ENCODE measurements around the gene TXNDC8. TPM values are rescaled to one million over a fixed set of nuclear protein-coding genes. Genes with fewer than 3 reads are reported as not detected.
"Not testable (repeated sequence)": the region's sequence is repeated elsewhere in the genome, so short reads cannot be mapped to it uniquely, and the experiment has no call there.

Gene TXNDC8
- not detected in 2 replicates for total RNA-seq (2014; rRNA removed; shearing (Covaris generic); ENCODE audit: low replicate concordance)

- H3K79me2 ChIP-seq (ENCODE audit: low read length), result no peaks in the 10 kb centered on the region
- no peak within 1 kb of the TSS for H3K4me2 ChIP-seq (ENCODE audit: low read depth, low read length, poor library complexity, severe bottlenecking)
- H3K4me1 ChIP-seq (ENCODE audit: low read length), result no peaks in the 10 kb centered on the region
- no peaks in the 10 kb centered on the region for H3K9me3 ChIP-seq (ENCODE audit: low read length)
- no peaks in the 10 kb centered on the region for H3K36me3 ChIP-seq (ENCODE audit: insufficient read depth, low read length)
- no peaks in the 10 kb centered on the region for H3K27me3 ChIP-seq (ENCODE audit: low read length)
- DNase-seq, result no peak
- H2AFZ ChIP-seq (ENCODE audit: low read length), result no peak within 1 kb of the TSS
- no peak within 1 kb of the TSS for H3K27ac ChIP-seq (ENCODE audit: low read length)
- H3K4me3 ChIP-seq (ENCODE audit: low read length), result no peak within 1 kb of the TSS
- H3K9me2 ChIP-seq (replicated peaks; ENCODE audit: insufficient read depth, low read length), result no peaks in the 10 kb centered on the region
- H3K9ac ChIP-seq (ENCODE audit: low read length), result no peak within 1 kb of the TSS
- H4K20me1 ChIP-seq (ENCODE audit: insufficient read depth, low read depth, low read length), result no peaks in the 10 kb centered on the region
Observed at GRCh38 chr9:110337727-110338126, at the start of gene TXNDC8. Gene TXNDC8 (minus strand): TSS chr9:110337863.

- Histone ChIP-seq H3K4me3 (ENCODE audit: low read length) (no peak overlapping the region), H3K36me3 (ENCODE audit: insufficient read depth, low read length) (no peaks in the 10 kb centered on the region), H2AFZ (ENCODE audit: low read length) (no peak overlapping the region), H4K20me1 (ENCODE audit: insufficient read depth, low read depth, low read length) (no peaks in the 10 kb centered on the region), H3K27me3 (ENCODE audit: low read length) (no peaks in the 10 kb centered on the region), H3K9me2 (replicated peaks; ENCODE audit: insufficient read depth, low read length) (no peaks in the 10 kb centered on the region), H3K9me3 (ENCODE audit: low read length) (no peaks in the 10 kb centered on the region), H3K79me2 (ENCODE audit: low read length) (no peaks in the 10 kb centered on the region), H3K4me1 (ENCODE audit: low read length) (no peaks in the 10 kb centered on the region), H3K9ac (ENCODE audit: low read length) (no peak overlapping the region), H3K27ac (ENCODE audit: low read length) (no peak overlapping the region), H3K4me2 (ENCODE audit: low read depth, low read length, poor library complexity, severe bottlenecking) (no peak overlapping the region)
- no peak for DNase-seq
Observed at GRCh38 chr9:110383491-110383890, 45.8 kb upstream of the TXNDC8 start.

- Histone ChIP-seq H3K36me3 (ENCODE audit: insufficient read depth, low read length) (no peaks in the 10 kb centered on the region), H3K27ac (ENCODE audit: low read length) (no peak overlapping the region), H3K4me2 (ENCODE audit: low read depth, low read length, poor library complexity, severe bottlenecking) (no peak overlapping the region), H3K4me1 (ENCODE audit: low read length) (no peaks in the 10 kb centered on the region), H4K20me1 (ENCODE audit: insufficient read depth, low read depth, low read length) (no peaks in the 10 kb centered on the region), H2AFZ (ENCODE audit: low read length) (no peak overlapping the region), H3K4me3 (ENCODE audit: low read length) (no peak overlapping the region), H3K9me2 (replicated peaks; ENCODE audit: insufficient read depth, low read length) (no peaks in the 10 kb centered on the region), H3K79me2 (ENCODE audit: low read length) (no peaks in the 10 kb centered on the region), H3K9me3 (ENCODE audit: low read length) (no peaks in the 10 kb centered on the region), H3K27me3 (ENCODE audit: low read length) (no peaks in the 10 kb centered on the region), H3K9ac (ENCODE audit: low read length) (no peak overlapping the region)
- no peak for DNase-seq
Observed at GRCh38 chr9:110382731-110383130, 45.1 kb upstream of the TXNDC8 start.

GRCh38 chr9:110371411-110372007 lies 33.8 kb upstream of the TXNDC8 start:
- H3K9me3 ChIP-seq (ENCODE audit: low read length), result no peaks in the 10 kb centered on the region
- no peaks in the 10 kb centered on the region for H3K79me2 ChIP-seq (ENCODE audit: low read length)
- H4K20me1 ChIP-seq (ENCODE audit: insufficient read depth, low read depth, low read length), result no peaks in the 10 kb centered on the region
- H3K4me3 ChIP-seq (ENCODE audit: low read length), result no peak overlapping the region
- H3K4me1 ChIP-seq (ENCODE audit: low read length), result no peaks in the 10 kb centered on the region
- H3K27ac ChIP-seq (ENCODE audit: low read length), result no peak overlapping the region
- no peaks in the 10 kb centered on the region for H3K27me3 ChIP-seq (ENCODE audit: low read length)
- H3K36me3 ChIP-seq (ENCODE audit: insufficient read depth, low read length), result no peaks in the 10 kb centered on the region
- no peak overlapping the region for H3K4me2 ChIP-seq (ENCODE audit: low read depth, low read length, poor library complexity, severe bottlenecking)
- H2AFZ ChIP-seq (ENCODE audit: low read length), result no peak overlapping the region
- no peak overlapping the region for H3K9ac ChIP-seq (ENCODE audit: low read length)
- H3K9me2 ChIP-seq (replicated peaks; ENCODE audit: insufficient read depth, low read length), result no peaks in the 10 kb centered on the region
- DNase-seq, result no peak

GRCh38 chr9:110370315-110370714 lies 32.7 kb upstream of the TXNDC8 start:
- no peaks in the 10 kb centered on the region for H3K79me2 ChIP-seq (ENCODE audit: low read length)
- H3K27ac ChIP-seq (ENCODE audit: low read length), result no peak overlapping the region
- DNase-seq, result no peak

GRCh38 chr9:110364451-110364850 lies 26.8 kb upstream of the TXNDC8 start:
- H4K20me1 ChIP-seq (ENCODE audit: insufficient read depth, low read depth, low read length), result no peaks in the 10 kb centered on the region
- no peaks in the 10 kb centered on the region for H3K9me3 ChIP-seq (ENCODE audit: low read length)
- H3K9ac ChIP-seq (ENCODE audit: low read length), result no peak overlapping the region
- no peaks in the 10 kb centered on the region for H3K36me3 ChIP-seq (ENCODE audit: insufficient read depth, low read length)
- no peak for DNase-seq
- H2AFZ ChIP-seq (ENCODE audit: low read length), result no peak overlapping the region
- no peaks in the 10 kb centered on the region for H3K9me2 ChIP-seq (replicated peaks; ENCODE audit: insufficient read depth, low read length)
- H3K27me3 ChIP-seq (ENCODE audit: low read length), result no peaks in the 10 kb centered on the region
- H3K27ac ChIP-seq (ENCODE audit: low read length), result no peak overlapping the region
- H3K4me1 ChIP-seq (ENCODE audit: low read length), result no peaks in the 10 kb centered on the region
- no peaks in the 10 kb centered on the region for H3K79me2 ChIP-seq (ENCODE audit: low read length)
- H3K4me3 ChIP-seq (ENCODE audit: low read length), result no peak overlapping the region
- no peak overlapping the region for H3K4me2 ChIP-seq (ENCODE audit: low read depth, low read length, poor library complexity, severe bottlenecking)

More at GRCh38 chr9:110370315-110370714, 32.7 kb upstream of the TXNDC8 start:
- Histone ChIP-seq H3K27me3 (ENCODE audit: low read length) (no peaks in the 10 kb centered on the region), H3K4me1 (ENCODE audit: low read length) (no peaks in the 10 kb centered on the region), H4K20me1 (ENCODE audit: insufficient read depth, low read depth, low read length) (no peaks in the 10 kb centered on the region), H3K4me3 (ENCODE audit: low read length) (no peak overlapping the region), H3K9me2 (replicated peaks; ENCODE audit: insufficient read depth, low read length) (no peaks in the 10 kb centered on the region), H2AFZ (ENCODE audit: low read length) (no peak overlapping the region), H3K9ac (ENCODE audit: low read length) (no peak overlapping the region), H3K4me2 (ENCODE audit: low read depth, low read length, poor library complexity, severe bottlenecking) (no peak overlapping the region), H3K36me3 (ENCODE audit: insufficient read depth, low read length) (no peaks in the 10 kb centered on the region), H3K9me3 (ENCODE audit: low read length) (no peaks in the 10 kb centered on the region)

GRCh38 chr9:110358992-110359391 lies 21.3 kb upstream of the TXNDC8 start:
- H3K27me3 ChIP-seq (ENCODE audit: low read length); H3K27ac ChIP-seq (ENCODE audit: low read length); H3K4me2 ChIP-seq (ENCODE audit: low read depth, low read length, poor library complexity, severe bottlenecking); H3K9me3 ChIP-seq (ENCODE audit: low read length); H3K79me2 ChIP-seq (ENCODE audit: low read length); H3K4me3 ChIP-seq (ENCODE audit: low read length); H3K4me1 ChIP-seq (ENCODE audit: low read length); H3K9ac ChIP-seq (ENCODE audit: low read length); H3K36me3 ChIP-seq (ENCODE audit: insufficient read depth, low read length); H2AFZ ChIP-seq (ENCODE audit: low read length); H3K9me2 ChIP-seq (replicated peaks; ENCODE audit: insufficient read depth, low read length); H4K20me1 ChIP-seq (ENCODE audit: insufficient read depth, low read depth, low read length); DNase-seq: not testable (repeated sequence)

- H3K4me2 ChIP-seq (ENCODE audit: low read depth, low read length, poor library complexity, severe bottlenecking), result no peak overlapping the region
- no peaks in the 10 kb centered on the region for H3K9me2 ChIP-seq (replicated peaks; ENCODE audit: insufficient read depth, low read length)
- no peak overlapping the region for H3K9ac ChIP-seq (ENCODE audit: low read length)
- H3K36me3 ChIP-seq (ENCODE audit: insufficient read depth, low read length), result no peaks in the 10 kb centered on the region
- H3K79me2 ChIP-seq (ENCODE audit: low read length), result no peaks in the 10 kb centered on the region
- H3K9me3 ChIP-seq (ENCODE audit: low read length), result no peaks in the 10 kb centered on the region
- H4K20me1 ChIP-seq (ENCODE audit: insufficient read depth, low read depth, low read length), result no peaks in the 10 kb centered on the region
- no peak for DNase-seq
- H2AFZ ChIP-seq (ENCODE audit: low read length), result no peak overlapping the region
- H3K27ac ChIP-seq (ENCODE audit: low read length), result no peak overlapping the region
- no peaks in the 10 kb centered on the region for H3K4me1 ChIP-seq (ENCODE audit: low read length)
- no peak overlapping the region for H3K4me3 ChIP-seq (ENCODE audit: low read length)
- H3K27me3 ChIP-seq (ENCODE audit: low read length), result no peaks in the 10 kb centered on the region
Observed at GRCh38 chr9:110357505-110357904, 19.8 kb upstream of the TXNDC8 start.
